Caco-2 (cell line): Measurements from ENCODE around the gene HDGFL2. TPM values are rescaled to one million over a fixed set of nuclear protein-coding genes. Genes with fewer than 3 reads are reported as not detected.

ENCODE experiments used
- BruUV-seq: library from RNA; stranded (reverse); fragments of 400-500 nt; replicated peaks from 2 replicates; lab custom pipeline; 2021; lab: Mats Ljungman, UMichigan
- CTCF ChIA-PET: fragments of 300-600 bp; sonication (Branson Sonifier 250); formaldehyde crosslinking; loops from one replicate; lab custom pipeline; 2022; ENCODE audit warnings: antibody characterized with exemption; lab: Charles Lee
- POLR2A ChIA-PET: fragments of 300-600 bp; sonication (Branson Sonifier 250); formaldehyde crosslinking; loops from one replicate; lab custom pipeline; 2022; ENCODE audit warnings: antibody characterized with exemption; lab: Charles Lee
- DNase-seq, 2 experiments: peaks; one replicate each; pipeline versions ENCODE4 v3.0.0 to v3.0.0-alpha.2; 2020 to 2022
- H3K27me3 ChIP-seq: replicated peaks from 2 replicates; pipeline ENCODE4 v1.6.0; 2011; ENCODE audit warnings: low read length; ENCODE audit not compliant: control insufficient read depth, insufficient read depth
- H3K36me3 ChIP-seq: 2 replicates; pipeline ENCODE4 v1.5.1; 2011; ENCODE audit warnings: low read length; ENCODE audit not compliant: control insufficient read depth, insufficient read depth
- H3K4me1 ChIP-seq: fragments of 250-450 bp; sonication (Bioruptor Pico); 2 replicates; pipeline ENCODE4 v1.5.1; 2020; ENCODE audit warnings: mild to moderate bottlenecking
- H3K4me3 ChIP-seq: 2 replicates; pipeline ENCODE4 v1.5.1; 2011; ENCODE audit warnings: low read depth, mild to moderate bottlenecking, control low read depth, low read length
- H3K9me3 ChIP-seq: fragments of 250-450 bp; sonication (Bioruptor Pico); 2 replicates; pipeline ENCODE4 v1.5.1; 2020; ENCODE audit warnings: mild to moderate bottlenecking, moderate library complexity
- H3K27ac Mint-ChIP-seq: one replicate; pipeline ENCODE4 v1.8.0; 2022; ENCODE audit warnings: mixed read lengths; ENCODE audit not compliant: unreplicated experiment
- H3K27me3 Mint-ChIP-seq: one replicate; pipeline ENCODE4 v1.8.0; 2022; ENCODE audit warnings: mixed read lengths; ENCODE audit not compliant: insufficient read depth, unreplicated experiment
- H3K36me3 Mint-ChIP-seq: one replicate; pipeline ENCODE4 v1.8.0; 2022; ENCODE audit warnings: mild to moderate bottlenecking, mixed read lengths; ENCODE audit not compliant: insufficient read depth, unreplicated experiment
- H3K4me1 Mint-ChIP-seq: one replicate; pipeline ENCODE4 v1.8.0; 2022; ENCODE audit warnings: low read depth, mixed read lengths; ENCODE audit not compliant: unreplicated experiment
- H3K4me3 Mint-ChIP-seq: one replicate; pipeline ENCODE4 v1.8.0; 2022; ENCODE audit warnings: mild to moderate bottlenecking, moderate library complexity, mixed read lengths; ENCODE audit not compliant: unreplicated experiment
- H3K9me3 Mint-ChIP-seq: one replicate; pipeline ENCODE4 v1.8.0; 2022; ENCODE audit warnings: mixed read lengths; ENCODE audit not compliant: unreplicated experiment
- intact Hi-C: fragments of 100-400 bp; cut with micrococcal nuclease; formaldehyde crosslinking; loops from one replicate; pipeline ENCODE4 v1.10.0; 2022; ENCODE audit not compliant: unreplicated experiment
- total RNA-seq: library from RNA; stranded (reverse); gene quantifications from 2 replicates; pipeline ENCODE4 v1.2.3, GENCODE V29; 2022
- TF ChIP-seq, protein P1 (sequence below), 2 experiments: fragments of 200-600 bp in 1 of 2; IDR thresholded peaks; 1 replicate in 1 of 2; 2 replicates in 1 of 2; pipeline versions ENCODE4 v1.5.1 to v1.8.0; 2011 to 2022; ENCODE audit warnings: antibody characterized with exemption in 1 of 2, control low read depth in 1 of 2, inconsistent platforms in 1 of 2, low read depth in 1 of 2, low read length in 1 of 2, mild to moderate bottlenecking in 1 of 2, moderate library complexity in 1 of 2; ENCODE audit not compliant: insufficient read depth in 1 of 2, severe bottlenecking in 1 of 2, unreplicated experiment in 1 of 2

HDGFL2 gene
- total RNA-seq, 1 experiment from 2014 or later: 70.8 TPM

DNA sequence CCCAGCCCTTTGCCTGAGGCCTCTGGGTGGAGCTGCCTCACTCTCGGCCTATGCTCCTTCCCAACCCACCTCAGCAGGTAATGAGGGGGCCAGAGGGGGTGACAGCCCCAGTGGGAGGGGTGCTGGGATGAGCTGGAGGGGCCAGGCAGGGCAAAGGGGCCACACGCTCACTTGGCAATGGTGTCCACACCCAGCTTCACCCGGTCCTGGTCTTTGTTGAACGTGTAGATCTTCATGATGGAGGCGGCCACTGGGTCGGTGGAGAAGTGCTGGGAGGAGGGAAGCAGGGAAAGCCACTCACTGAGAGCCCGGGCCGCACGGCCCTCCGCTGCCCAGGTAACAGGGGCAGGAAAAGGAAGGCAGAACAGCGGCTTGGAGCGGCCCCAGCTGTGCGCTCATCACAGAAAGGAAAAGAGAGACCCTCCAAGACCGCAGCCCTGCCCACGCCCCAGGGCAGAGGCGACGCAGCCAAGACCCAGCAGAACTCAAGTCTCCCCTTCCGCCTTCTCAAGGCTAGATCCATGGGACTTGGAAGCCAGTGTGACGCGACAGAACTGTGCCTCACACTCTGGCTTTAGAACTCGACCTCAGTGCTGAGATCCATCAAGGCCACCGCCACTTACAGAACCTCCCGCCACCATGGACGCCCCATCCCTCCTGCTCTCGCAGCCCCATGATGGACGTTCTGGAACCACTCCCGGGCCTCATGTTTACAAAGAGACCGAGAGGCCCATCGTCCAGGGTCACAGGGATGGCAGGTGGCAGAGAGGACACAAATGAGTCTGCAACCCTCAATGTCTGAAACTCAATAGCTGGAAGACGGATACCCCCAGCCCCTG, 23.7 kb upstream of the HDGFL2 start:
- no peak for DNase-seq
- H3K27me3 Mint-ChIP-seq: no peaks in the 10 kb centered on the region
- H3K4me1 Mint-ChIP-seq: no peaks in the 10 kb centered on the region
- ChIA-PET POLR2A (no interaction called here), CTCF (no interaction called here)
- H3K9me3 Mint-ChIP-seq: no peaks in the 10 kb centered on the region
- Histone ChIP-seq H3K36me3 (peaks cover 2% of the 10 kb centered on the region), H3K9me3 (no peaks in the 10 kb centered on the region), H3K4me3 (no peak overlapping the region), H3K27me3 (no peaks in the 10 kb centered on the region), H3K4me1 (no peaks in the 10 kb centered on the region)
- BruUV-seq: no TSS peak
- no peak overlapping the region for H3K4me3 Mint-ChIP-seq
- TF ChIP-seq, protein P1, sequence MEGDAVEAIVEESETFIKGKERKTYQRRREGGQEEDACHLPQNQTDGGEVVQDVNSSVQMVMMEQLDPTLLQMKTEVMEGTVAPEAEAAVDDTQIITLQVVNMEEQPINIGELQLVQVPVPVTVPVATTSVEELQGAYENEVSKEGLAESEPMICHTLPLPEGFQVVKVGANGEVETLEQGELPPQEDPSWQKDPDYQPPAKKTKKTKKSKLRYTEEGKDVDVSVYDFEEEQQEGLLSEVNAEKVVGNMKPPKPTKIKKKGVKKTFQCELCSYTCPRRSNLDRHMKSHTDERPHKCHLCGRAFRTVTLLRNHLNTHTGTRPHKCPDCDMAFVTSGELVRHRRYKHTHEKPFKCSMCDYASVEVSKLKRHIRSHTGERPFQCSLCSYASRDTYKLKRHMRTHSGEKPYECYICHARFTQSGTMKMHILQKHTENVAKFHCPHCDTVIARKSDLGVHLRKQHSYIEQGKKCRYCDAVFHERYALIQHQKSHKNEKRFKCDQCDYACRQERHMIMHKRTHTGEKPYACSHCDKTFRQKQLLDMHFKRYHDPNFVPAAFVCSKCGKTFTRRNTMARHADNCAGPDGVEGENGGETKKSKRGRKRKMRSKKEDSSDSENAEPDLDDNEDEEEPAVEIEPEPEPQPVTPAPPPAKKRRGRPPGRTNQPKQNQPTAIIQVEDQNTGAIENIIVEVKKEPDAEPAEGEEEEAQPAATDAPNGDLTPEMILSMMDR (IDR thresholded peaks at IDR 0.05; ENCODE audit: insufficient read depth in 1 of 2, low read depth in 1 of 2, low read length in 1 of 2, severe bottlenecking in 1 of 2, unreplicated experiment in 1 of 2): no peak
- H3K36me3 Mint-ChIP-seq: peaks cover 82% of the 10 kb centered on the region
- H3K27ac Mint-ChIP-seq: peak overlapping the region; percentile 36
- intact Hi-C loops: no loop called here

- intact Hi-C loops: no loop called here
- peak overlapping the region; percentile 36 for H3K27ac Mint-ChIP-seq
- BruUV-seq: no TSS peak
- H3K27me3 Mint-ChIP-seq: no peaks in the 10 kb centered on the region
- Histone ChIP-seq H3K36me3 (peaks cover 2% of the 10 kb centered on the region), H3K4me1 (no peaks in the 10 kb centered on the region), H3K27me3 (no peaks in the 10 kb centered on the region), H3K9me3 (no peaks in the 10 kb centered on the region), H3K4me3 (no peak overlapping the region)
- TF ChIP-seq, protein P1 (IDR thresholded peaks at IDR 0.05; ENCODE audit: insufficient read depth in 1 of 2, low read depth in 1 of 2, low read length in 1 of 2, severe bottlenecking in 1 of 2, unreplicated experiment in 1 of 2): no peak
- peaks cover 74% of the 10 kb centered on the region for H3K36me3 Mint-ChIP-seq
- ChIA-PET POLR2A (no interaction called here), CTCF (no interaction called here)
- H3K9me3 Mint-ChIP-seq: no peaks in the 10 kb centered on the region
- no peaks in the 10 kb centered on the region for H3K4me1 Mint-ChIP-seq
- H3K4me3 Mint-ChIP-seq: no peak overlapping the region
- no peak for DNase-seq
Observed at GRCh38 chr19:4449022-4449638, 23.0 kb upstream of the HDGFL2 start.

- no peaks in the 10 kb centered on the region for H3K27me3 Mint-ChIP-seq
- TF ChIP-seq, protein P1 (IDR thresholded peaks at IDR 0.05; ENCODE audit: insufficient read depth in 1 of 2, low read depth in 1 of 2, low read length in 1 of 2, severe bottlenecking in 1 of 2, unreplicated experiment in 1 of 2): no peak
- ChIA-PET POLR2A (no interaction called here), CTCF (no interaction called here)
- no peaks in the 10 kb centered on the region for H3K4me1 Mint-ChIP-seq
- no peak overlapping the region for H3K4me3 ChIP-seq
- no peaks in the 10 kb centered on the region for H3K9me3 Mint-ChIP-seq
- H3K4me1 ChIP-seq: no peaks in the 10 kb centered on the region
- H3K27me3 ChIP-seq: no peaks in the 10 kb centered on the region
- no peak overlapping the region for H3K4me3 Mint-ChIP-seq
- H3K9me3 ChIP-seq: no peaks in the 10 kb centered on the region
- peaks cover 69% of the 10 kb centered on the region for H3K36me3 Mint-ChIP-seq
- peak overlapping the region; percentile 36 for H3K27ac Mint-ChIP-seq
- BruUV-seq: no TSS peak
- no peak for DNase-seq
- intact Hi-C loops: no loop called here
- peaks cover 2% of the 10 kb centered on the region for H3K36me3 ChIP-seq
Observed at GRCh38 chr19:4449639-4450028, 22.5 kb upstream of the HDGFL2 start.
